HG03196 (cell line): Measurements from ENCODE around the gene CCNL1.
"Not testable (repeated sequence)": the region's sequence is repeated elsewhere in the genome, so short reads cannot be mapped to it uniquely, and the experiment has no call there.

ENCODE experiments used
- ATAC-seq: cut with Tn5 transposase; IDR thresholded peaks from one replicate; pipeline ENCODE4 v1.9.1; 2021; ENCODE audit not compliant: unreplicated experiment

CCNL1 gene

DNA sequence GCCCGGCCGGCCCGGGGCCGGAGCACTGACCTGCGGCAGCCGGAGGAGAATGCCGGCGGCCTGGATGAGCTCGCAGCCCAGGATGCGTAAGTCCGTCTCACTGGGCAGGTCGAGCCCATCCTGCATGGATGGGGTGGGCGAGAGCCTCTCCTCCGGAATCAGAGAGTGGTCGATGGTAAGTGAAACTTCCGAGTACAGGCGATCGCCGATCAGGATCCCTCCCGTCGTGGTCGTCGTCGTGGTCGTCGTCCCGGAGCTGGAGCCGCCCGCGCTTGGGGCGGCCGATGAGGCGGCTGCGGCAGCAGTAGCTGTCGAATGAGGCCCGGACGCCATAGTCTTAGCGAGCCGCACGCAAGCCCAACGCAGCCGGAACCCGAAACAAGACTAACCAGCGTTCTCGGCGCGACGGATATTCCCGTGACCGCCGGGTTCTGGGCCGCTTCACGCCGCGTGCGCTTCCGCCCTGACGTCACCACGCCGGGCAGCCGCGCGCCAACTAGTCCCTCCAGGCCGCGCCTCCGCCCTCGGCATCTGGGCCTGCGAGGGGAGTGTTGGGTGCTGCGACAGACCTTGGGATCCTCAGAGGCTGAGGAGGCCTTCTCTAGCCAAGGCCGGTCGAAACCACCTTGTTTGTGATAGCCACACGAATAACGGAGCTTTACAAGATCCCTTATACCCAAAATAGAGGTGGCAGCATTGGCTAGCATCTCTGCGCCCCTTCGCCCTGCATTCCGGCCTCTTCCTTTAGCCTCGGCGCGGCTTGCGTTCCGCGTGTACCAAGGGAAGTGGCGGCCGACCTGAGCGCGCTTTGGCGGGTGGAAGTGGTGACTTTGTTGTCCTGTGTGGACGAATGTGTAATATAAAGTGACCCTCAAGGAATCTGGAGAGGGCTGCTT lies at the start of gene CCNL1:
CCNL1 (minus strand) TSS at position 386 of the 896 bp plus-strand sequence; CDS start at position 333, 53 bp downstream.
- ATAC-seq, result peak; percentile 83

- ATAC-seq, result no peak
Observed at GRCh38 chr3:157204880-157205279, 44.9 kb upstream of the CCNL1 start.

DNA sequence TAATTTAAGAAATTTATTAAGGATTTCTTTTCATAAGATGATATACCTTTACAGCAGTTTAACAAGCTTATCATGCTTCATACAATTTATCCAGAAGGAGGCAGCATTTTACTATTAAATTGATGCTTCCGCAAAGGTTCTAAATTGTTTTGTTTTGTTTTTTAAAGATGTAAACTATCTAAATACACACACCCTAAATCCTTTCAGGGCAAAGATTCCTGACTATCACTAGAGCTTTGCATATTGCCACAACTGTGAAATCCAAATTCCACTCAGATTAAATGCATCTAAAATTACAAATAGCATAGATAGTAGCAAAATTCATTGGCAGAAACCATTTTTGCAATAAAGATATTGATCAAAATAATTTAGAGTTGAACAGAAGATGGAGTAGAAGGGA lies 44.5 kb upstream of the CCNL1 start:
- ATAC-seq, result no peak

DNA sequence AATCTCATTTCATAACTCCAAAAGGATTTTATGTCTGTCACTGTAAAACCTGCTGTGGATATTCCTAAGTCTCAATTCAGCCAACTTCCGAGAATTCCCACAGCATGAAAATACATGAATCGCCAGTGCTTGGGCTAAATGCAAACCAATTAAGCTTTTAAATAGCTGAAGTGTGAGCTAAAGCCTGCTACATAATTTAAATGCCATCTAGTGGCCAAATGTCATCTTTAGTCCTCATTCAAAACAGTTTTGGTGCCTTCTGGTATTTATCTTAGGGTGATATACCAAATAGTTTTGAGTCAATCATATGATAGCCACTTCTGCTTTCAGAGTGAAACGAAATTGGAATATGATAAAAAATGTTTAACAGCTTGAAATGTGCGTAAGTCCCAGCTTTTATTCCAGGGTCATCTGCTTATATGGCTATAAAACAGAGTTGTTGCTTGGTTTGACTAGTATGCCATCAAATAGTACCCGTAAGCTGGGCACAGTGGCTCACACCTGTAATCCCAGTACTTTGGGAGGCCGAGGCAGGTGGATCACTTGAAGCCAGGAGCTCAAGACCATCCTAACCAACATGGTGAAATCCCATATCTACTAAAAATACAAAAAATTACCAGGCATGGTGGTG lies 41.8 kb upstream of the CCNL1 start:
- ATAC-seq, result peak; percentile 71

DNA sequence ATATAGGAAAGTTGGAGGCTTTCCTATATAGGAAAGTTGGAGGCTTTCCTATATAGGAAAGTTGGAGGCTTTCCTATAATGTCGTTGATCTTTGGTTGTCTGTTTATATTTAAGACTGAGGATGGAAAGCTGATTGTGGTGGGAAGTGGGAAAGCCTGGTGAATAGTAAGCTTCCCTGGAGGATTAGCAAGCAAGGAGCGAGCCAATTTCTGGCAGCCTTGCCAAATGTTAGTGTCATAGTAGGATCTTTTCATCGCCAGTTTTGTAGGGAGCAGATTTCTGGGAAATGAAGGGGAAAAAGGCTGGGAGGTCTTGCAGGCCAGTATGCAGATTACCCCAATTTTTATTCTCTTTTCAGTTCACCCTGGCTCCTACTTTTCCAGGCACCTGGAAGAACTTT lies 39.9 kb upstream of the CCNL1 start:
- no peak for ATAC-seq

DNA sequence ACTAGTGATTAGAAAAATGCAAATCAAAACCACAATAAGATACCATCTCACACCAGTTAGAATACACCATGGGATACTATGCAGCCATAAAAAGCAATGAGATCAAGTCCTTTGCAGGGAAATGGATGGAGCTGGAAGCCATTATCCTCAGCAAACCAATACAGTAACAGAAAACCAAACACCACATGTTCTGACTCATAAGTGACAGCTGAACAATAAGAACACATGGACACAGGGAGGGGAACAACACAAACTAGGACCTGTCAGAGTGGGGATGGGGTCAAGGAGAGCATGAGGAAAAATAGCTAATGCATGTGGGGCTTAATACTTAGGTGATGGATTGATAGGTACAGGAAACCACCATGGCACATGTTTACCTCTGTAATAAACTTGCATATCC lies 36.0 kb upstream of the CCNL1 start:
- no peak for ATAC-seq

DNA sequence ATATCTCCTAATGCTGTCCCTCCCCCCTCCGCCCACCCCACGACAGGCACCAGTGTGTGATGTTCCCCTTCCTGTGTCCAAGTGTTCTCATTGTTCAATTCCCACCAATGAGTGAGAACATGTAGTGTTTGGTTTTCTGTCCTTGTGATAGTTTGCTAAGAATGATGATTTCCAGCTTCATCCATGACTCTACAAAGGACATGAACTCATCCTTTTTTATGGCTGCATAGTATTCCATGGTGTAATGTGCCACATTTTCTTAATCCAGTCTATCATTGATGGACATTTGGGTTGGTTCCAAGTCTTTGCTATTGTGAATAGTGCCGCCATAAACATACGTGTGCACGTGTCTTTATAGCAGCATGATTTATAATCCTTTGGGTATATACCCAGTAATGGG lies 31.2 kb upstream of the CCNL1 start:
- ATAC-seq, result not testable (repeated sequence)

DNA sequence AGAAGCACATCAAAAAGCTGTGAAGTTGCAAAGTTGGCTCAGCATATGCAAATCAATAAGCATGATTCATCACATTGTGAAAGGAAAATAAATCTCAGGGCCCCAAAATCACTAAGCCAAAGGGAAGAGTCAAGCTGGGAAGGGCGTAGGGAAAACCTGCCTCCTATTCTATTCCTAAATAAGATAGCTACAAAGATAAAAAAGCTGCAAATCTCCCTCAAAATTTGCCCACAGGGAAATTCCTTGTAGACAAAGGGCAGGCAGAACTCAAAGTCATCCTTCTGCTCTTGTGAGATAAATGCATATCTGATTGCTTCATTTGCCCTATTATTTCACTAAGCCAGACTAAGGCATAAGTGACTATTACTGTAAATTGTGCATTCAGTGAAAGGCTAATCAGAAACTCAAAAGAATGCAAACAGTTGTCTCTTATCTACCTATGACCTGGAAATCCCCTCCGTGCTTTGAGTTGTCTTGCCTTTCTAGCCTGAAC lies 30.5 kb upstream of the CCNL1 start:
- ATAC-seq, result no peak

DNA sequence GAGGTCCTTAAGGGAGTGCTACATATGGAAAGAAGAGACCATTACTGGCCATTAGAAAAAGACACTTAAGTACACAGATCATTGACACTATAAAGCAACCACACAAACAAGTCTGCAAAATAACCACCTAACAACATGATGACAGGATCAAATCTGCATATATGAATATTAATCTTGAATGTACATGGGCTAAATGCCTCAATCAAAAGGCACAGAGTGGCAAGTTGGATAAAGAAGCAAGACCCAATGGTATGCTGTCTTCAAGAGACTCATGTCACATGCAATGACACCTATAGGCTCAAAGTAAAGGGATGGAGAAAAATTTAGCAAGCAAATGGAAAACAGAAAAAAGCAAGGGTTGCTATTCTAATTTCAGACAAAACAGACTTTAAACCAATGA lies 28.4 kb upstream of the CCNL1 start:
- ATAC-seq, result no peak

- no peak for ATAC-seq
Observed at GRCh38 chr3:157182879-157183278, 22.9 kb upstream of the CCNL1 start.

DNA sequence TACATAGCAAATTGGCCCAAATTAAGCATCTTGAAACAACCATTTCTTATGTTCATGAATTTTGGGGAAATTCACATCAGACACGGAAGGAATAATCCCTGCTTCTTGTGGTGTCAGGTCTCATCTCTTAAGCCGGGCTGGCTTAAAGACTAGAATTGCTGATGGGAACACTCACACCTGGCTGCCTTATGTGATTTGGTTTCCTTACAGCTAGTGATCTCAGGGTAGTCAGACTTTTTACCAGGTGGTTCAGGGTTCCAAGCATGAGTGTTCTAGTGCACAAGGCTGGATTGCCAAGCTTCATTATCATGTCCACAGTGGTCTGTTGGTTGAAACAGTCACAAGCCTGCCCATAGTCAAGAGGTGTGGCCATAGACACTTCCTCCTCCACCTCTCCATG lies 20.3 kb upstream of the CCNL1 start:
- no peak for ATAC-seq

- ATAC-seq, result no peak
Observed at GRCh38 chr3:157179365-157179803, 19.4 kb upstream of the CCNL1 start.

- not testable (repeated sequence) for ATAC-seq
Observed at GRCh38 chr3:157178503-157179364, 18.8 kb upstream of the CCNL1 start.

GRCh38 chr3:157177801-157178453 lies 18.0 kb upstream of the CCNL1 start:
- not testable (repeated sequence) for ATAC-seq

- ATAC-seq, result no peak
Observed at GRCh38 chr3:157176934-157177333, 17.0 kb upstream of the CCNL1 start.

GRCh38 chr3:157175691-157176507 lies 16.0 kb upstream of the CCNL1 start:
- no peak for ATAC-seq

DNA sequence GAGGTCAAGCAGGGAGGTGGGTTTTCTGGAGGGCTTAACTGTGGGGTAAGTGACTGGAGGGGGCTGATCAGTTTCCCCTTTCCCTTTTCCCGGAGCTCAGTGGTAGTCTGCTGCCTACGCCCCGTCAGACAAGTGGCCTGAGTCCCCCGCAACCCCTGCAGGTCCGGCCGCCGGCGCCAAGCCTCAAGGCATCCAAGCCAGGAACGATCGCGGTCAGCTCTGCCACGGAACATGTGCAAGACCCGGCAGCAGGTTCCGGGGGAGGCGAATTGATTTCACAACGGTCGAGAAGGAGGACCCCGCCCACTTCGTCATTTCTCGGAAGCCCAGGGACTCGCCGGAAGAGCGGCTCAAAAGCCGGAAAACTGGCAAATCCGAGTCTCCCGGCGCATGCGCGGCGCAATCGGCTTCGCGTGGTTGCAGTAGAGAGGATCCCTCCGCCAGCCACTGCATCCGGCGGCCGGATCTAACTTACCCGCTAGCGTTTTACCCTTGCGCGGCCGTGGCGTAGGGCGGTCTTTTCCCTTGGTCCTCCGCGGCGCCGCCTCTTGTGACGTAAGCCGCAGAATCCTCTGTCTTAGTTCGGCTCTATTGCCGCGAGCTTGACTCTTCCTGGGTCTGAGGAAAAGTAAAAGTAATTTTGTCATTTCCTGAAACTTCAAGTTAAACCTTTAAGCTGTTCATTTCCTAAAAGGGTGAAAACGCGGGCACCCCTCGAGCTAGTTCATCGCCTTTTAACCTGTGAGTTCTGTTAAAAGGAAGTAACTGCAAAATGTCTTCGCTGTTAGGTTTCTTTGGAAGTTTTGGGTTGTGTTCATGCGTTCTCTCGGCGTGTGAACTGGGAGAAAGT lies 14.9 kb upstream of the CCNL1 start:
- peak; percentile 96 for ATAC-seq

DNA sequence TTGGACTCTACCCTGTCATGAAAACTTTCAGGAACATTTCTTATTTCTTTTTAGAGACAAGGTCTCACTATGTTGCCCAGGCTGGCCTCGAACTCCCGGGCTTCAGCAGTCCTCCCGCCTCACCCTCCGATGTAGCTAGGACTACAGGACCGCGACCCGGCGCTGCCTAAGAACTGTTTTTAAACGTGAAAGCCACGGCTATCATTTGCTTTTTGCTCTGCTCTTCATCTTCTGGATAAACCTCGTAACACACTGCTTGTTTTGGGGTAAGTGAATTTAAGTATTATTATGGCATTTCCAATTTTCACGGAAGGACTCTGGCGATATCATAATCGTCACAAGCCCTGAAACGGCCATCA lies 14.3 kb upstream of the CCNL1 start:
- no peak for ATAC-seq

GRCh38 chr3:157173343-157173742 lies 13.4 kb upstream of the CCNL1 start:
- not testable (repeated sequence) for ATAC-seq
